ENCODE measurements around the gene CAPN12. TPM values are rescaled to one million over a fixed set of nuclear protein-coding genes. Genes with fewer than 3 reads are reported as not detected.
"Not testable (repeated sequence)": the region's sequence is repeated elsewhere in the genome, so short reads cannot be mapped to it uniquely, and the experiment has no call there.

The CAPN12 gene
- total RNA-seq: 18.2 TPM
- long read RNA-seq, transcript CAPN12-211 (1 exons, 2,552 nt): major isoform, 5 of 29 reads
- long read RNA-seq, partial matches to known transcripts: 10 of 29 reads
- long read RNA-seq, other reads (novel, unspliced or antisense): 14 of 29 reads

- intact Hi-C loops (cut with DNase I): no loop called here
- Histone ChIP-seq H3K9me3 (no peaks in the 10 kb centered on the region), H3K4me1 (no peaks in the 10 kb centered on the region), H3K27ac (no peak within 1 kb of the TSS), H3K27me3 (ENCODE audit: low read depth) (no peaks in the 10 kb centered on the region), H3K36me3 (no peaks in the 10 kb centered on the region), H3K4me3 (no peak within 1 kb of the TSS)
- no peak for ATAC-seq
- TF ChIP-seq CTCF (IDR thresholded peaks at IDR 0.05): no peak
- DNase-seq: no peak
Measured at GRCh38 chr19:38744298-38744681, at the start of gene CAPN12. Gene CAPN12 (minus strand): TSS chr19:38744474. CDS start chr19:38744165, 309 bp downstream.

GRCh38 chr19:38793671-38794070, 49.4 kb upstream of the CAPN12 start:
- H3K36me3 ChIP-seq: no peaks in the 10 kb centered on the region
- H3K27me3 ChIP-seq (ENCODE audit: low read depth): no peaks in the 10 kb centered on the region
- peaks cover 8% of the 10 kb centered on the region for H3K4me1 ChIP-seq
- no peak for ATAC-seq
- TF ChIP-seq CTCF (IDR thresholded peaks at IDR 0.05): no peak
- no peak overlapping the region for H3K27ac ChIP-seq
- intact Hi-C loops (cut with DNase I): no loop called here
- DNase-seq: no peak
- no peaks in the 10 kb centered on the region for H3K9me3 ChIP-seq
- no peak overlapping the region for H3K4me3 ChIP-seq

GRCh38 chr19:38793177-38793576, 48.9 kb upstream of the CAPN12 start:
- intact Hi-C loops (cut with DNase I): no loop called here
- Histone ChIP-seq H3K27ac (peak overlapping the region; percentile 58), H3K9me3 (no peaks in the 10 kb centered on the region), H3K27me3 (ENCODE audit: low read depth) (no peaks in the 10 kb centered on the region), H3K4me3 (no peak overlapping the region), H3K4me1 (peaks cover 8% of the 10 kb centered on the region), H3K36me3 (no peaks in the 10 kb centered on the region)
- DNase-seq (no peak), ATAC-seq (no peak)
- no peak for TF ChIP-seq CTCF (IDR thresholded peaks at IDR 0.05)

GRCh38 chr19:38792250-38793111, 48.2 kb upstream of the CAPN12 start:
- ATAC-seq: peak; percentile 34 to 65
- TF ChIP-seq CTCF (IDR thresholded peaks at IDR 0.05): peak; percentile 59
- Histone ChIP-seq H3K27me3 (ENCODE audit: low read depth) (no peaks in the 10 kb centered on the region), H3K9me3 (no peaks in the 10 kb centered on the region), H3K27ac (peak overlapping the region; percentile 58), H3K4me1 (peaks cover 8% of the 10 kb centered on the region), H3K4me3 (peak overlapping the region; percentile 45), H3K36me3 (no peaks in the 10 kb centered on the region)
- peak; percentile 76 for DNase-seq
- intact Hi-C loops (cut with DNase I): no loop called here

GRCh38 chr19:38791451-38792064, 47.3 kb upstream of the CAPN12 start:
- H3K4me1 ChIP-seq; intact Hi-C loops (cut with DNase I): not testable (repeated sequence)
- peak; percentile 94 to 96 for ATAC-seq

GRCh38 chr19:38790507-38791403, 46.5 kb upstream of the CAPN12 start:
- H3K4me1 ChIP-seq; H3K36me3 ChIP-seq; intact Hi-C loops (cut with DNase I); DNase-seq; H3K27me3 ChIP-seq (ENCODE audit: low read depth); H3K9me3 ChIP-seq; H3K27ac ChIP-seq: not testable (repeated sequence)
- peak; percentile 2 to 53 for ATAC-seq
- H3K4me3 ChIP-seq: peak overlapping the region; percentile 37

More at GRCh38 chr19:38791451-38792064, 47.3 kb upstream of the CAPN12 start:
- not testable (repeated sequence) for H3K9me3 ChIP-seq; H3K27me3 ChIP-seq (ENCODE audit: low read depth); H3K36me3 ChIP-seq; H3K27ac ChIP-seq; DNase-seq
- H3K4me3 ChIP-seq: peak overlapping the region; percentile 37

Data from lower lobe of right lung (tissue), 2 donors.